HG03039 (cell line): ENCODE data around the gene POLE.

ENCODE experiments used
- ATAC-seq: cut with Tn5 transposase; IDR thresholded peaks from one replicate; pipeline ENCODE4 v1.9.1; 2021; ENCODE audit warnings: mild to moderate bottlenecking, moderate library complexity; ENCODE audit not compliant: unreplicated experiment

The POLE gene

GRCh38 chr12:132582582-132583410 lies 104.3 kb downstream of the POLE start:
- ATAC-seq, result no peak

GRCh38 chr12:132582058-132582420 lies 105.1 kb downstream of the POLE start:
- ATAC-seq, result no peak

GRCh38 chr12:132581348-132582057 lies 105.6 kb downstream of the POLE start:
- ATAC-seq, result no peak

- ATAC-seq, result no peak
Observed at GRCh38 chr12:132580701-132581292, 106.3 kb downstream of the POLE start.

- ATAC-seq, result no peak
Observed at GRCh38 chr12:132579744-132580143, 107.4 kb downstream of the POLE start.

GRCh38 chr12:132578826-132579225 lies 108.3 kb downstream of the POLE start:
- ATAC-seq, result no peak

GRCh38 chr12:132578118-132578517 lies 109.0 kb downstream of the POLE start:
- ATAC-seq, result no peak

- no peak for ATAC-seq
Observed at GRCh38 chr12:132577191-132577920, 109.8 kb downstream of the POLE start.

- no peak for ATAC-seq
Observed at GRCh38 chr12:132576701-132577100, 110.4 kb downstream of the POLE start.

- no peak for ATAC-seq
Observed at GRCh38 chr12:132575661-132576060, 111.5 kb downstream of the POLE start.

GRCh38 chr12:132574271-132574996 lies 112.7 kb downstream of the POLE start:
- ATAC-seq, result no peak
